Left cardiac atrium (tissue), 4 donors: Measurements from ENCODE around the gene MYO1H. TPM values are rescaled to one million over a fixed set of nuclear protein-coding genes. Genes with fewer than 3 reads are reported as not detected.
"Not testable (repeated sequence)": the region's sequence is repeated elsewhere in the genome, so short reads cannot be mapped to it uniquely, and the experiment has no call there.

Source experiments
- ATAC-seq, 2 donors: fragments of 200-7000 bp; cut with Tn5 transposase; one replicate each; pipeline ENCODE4 v1.9.1; 2020; ENCODE audit warnings: mild to moderate bottlenecking in 2 of 2, moderate library complexity in 2 of 2
- DNase-seq: peaks from one replicate; pipeline ENCODE4 v3.0.0-alpha.2; 2020
- intact Hi-C, 2 donors: fragments of 100-400 bp; cut with DNase I; formaldehyde crosslinking; loops; one replicate each; pipeline versions ENCODE4 v1.14.1 to v1.15.1; 2022 to 2023
- long read RNA-seq: library from polyadenylated mRNA; unstranded; transcript quantifications from one replicate; pipeline ENCODE4 v2.0.0, GENCODE V29; 2021
- total RNA-seq, 2 donors: library from RNA; stranded (reverse); fragmentation: NEBNext Ultra II Directional; extraction: Animal tissue kit (Norgen Biotek cat#: 25700); gene quantifications; one replicate each; pipeline ENCODE4 v1.2.1, GENCODE V29; 2021
- donor health status: DM: no; HTN: yes; CAD: no.
- donor health status: DM: no; HTN: yes; CAD: no; lungs with severe emphysema.
- donor health status: DM: yes; HTN: yes; CAD: no.
- donor health status: Dilated cardiomyopathy.

Gene MYO1H, protein sequence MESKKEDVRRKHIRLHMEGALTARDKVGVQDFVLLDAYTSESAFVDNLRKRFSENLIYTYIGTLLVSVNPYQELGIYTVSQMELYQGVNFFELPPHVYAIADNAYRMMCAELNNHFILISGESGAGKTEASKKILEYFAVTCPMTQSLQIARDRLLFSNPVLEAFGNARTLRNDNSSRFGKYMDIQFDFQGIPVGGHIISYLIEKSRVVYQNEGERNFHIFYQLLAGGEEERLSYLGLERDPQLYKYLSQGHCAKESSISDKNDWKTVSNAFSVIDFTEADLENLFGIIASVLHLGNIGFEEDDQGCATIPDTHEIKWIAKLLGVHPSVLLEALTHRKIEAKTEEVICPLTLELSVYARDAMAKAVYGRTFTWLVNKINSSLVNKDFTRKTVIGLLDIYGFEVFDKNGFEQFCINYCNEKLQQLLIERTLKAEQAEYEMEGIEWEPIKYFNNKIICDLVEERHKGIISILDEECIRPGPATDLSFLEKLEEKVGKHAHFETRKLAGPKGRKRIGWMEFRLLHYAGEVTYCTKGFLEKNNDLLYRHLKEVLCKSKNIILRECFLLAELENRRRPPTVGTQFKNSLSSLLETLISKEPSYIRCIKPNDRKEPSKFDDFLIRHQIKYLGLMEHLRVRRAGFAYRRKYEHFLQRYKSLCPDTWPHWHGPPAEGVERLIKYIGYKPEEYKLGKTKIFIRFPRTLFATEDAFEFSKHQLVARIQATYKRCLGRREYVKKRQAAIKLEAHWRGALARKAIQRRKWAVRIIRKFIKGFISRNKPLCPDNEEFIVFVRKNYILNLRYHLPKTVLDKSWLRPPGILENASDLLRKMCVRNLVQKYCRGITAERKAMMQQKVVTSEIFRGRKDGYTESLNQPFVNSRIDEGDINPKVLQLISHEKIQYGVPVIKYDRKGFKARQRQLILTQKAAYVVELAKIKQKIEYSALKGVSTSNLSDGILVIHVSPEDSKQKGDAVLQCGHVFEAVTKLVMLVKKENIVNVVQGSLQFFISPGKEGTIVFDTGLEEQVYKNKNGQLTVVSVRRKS
- total RNA-seq, result 1 to 10 TPM in 1 of 2 donors, under 1 TPM in 1; 0.91 to 2.0 TPM
- long read RNA-seq, partial matches to known transcripts, result 0 of 2 reads
- long read RNA-seq, other reads (novel, unspliced or antisense), result 2 of 2 reads

DNA sequence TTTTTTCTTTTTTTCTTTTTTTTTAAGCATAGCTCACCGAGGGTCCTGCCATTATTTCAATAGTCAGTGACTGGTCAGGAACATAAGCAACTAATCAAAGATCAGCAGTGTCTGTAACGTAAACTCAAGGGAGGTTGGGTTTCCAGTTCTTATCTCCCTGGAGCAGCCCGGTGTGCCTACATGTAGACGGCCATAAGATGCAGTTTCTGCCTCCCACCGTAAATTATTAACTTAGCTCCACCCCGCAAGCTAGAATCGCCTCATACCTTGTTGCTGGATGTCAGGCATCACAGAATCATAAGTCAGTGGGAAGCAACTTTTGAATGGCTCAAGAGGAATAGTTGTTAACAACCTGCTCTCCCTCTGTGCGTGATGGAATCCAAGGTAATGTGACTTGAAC lies at the start of gene MYO1H:
MYO1H (plus strand) TSS at position 312 of the 400 bp plus-strand sequence; CDS start at position 373, 61 bp downstream.
- ATAC-seq (no peak), DNase-seq (no peak)
- intact Hi-C loops, result no loop called here

DNA sequence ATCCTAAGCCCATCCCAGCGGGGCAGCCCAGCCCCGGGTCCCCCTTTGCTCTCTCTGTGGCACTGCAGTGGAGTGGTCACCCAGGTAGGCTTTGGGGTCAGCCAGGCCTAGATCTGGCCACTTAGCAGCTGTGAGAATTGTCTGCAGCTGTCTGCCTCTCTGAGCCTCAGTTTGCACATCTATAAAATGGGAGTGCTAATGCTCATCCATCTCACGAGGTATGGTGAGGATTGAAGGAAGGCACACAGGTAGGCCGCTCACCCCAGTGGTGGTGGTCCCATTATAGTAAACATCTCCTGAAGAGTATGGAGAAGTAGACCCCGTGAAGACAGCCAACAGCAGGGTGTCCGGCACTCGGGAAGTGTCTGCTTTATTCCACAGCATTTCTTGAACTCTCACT lies 47.9 kb upstream of the MYO1H start:
- no peak for DNase-seq
- no peak for ATAC-seq
- intact Hi-C loops, result no loop called here

DNA sequence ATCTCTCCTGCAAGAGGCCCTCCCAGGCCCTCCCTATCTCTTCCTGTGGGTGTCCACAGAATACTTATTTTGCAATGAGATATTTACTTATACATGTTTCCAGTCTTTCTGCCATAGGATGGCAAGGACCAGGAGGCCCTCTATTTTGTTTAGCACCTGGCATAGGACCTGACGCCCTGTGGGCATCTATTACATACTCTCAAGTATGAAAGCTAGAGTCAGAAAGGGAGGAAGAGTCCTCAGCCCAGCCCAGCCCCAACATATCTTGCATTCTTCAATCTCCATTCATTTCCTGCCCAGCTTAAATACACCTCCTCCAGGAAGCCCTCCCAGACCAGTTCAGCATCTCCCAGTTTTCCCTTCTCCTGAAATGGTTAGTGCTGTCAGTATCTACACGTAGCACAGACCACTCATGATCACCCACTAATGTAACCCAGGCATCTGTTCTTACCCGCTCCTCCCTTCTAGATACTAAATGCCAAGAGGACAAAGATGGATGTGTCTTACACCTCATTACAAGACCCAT lies 46.0 kb upstream of the MYO1H start:
- ATAC-seq, result no peak
- no peak for DNase-seq
- intact Hi-C loops, result no loop called here

DNA sequence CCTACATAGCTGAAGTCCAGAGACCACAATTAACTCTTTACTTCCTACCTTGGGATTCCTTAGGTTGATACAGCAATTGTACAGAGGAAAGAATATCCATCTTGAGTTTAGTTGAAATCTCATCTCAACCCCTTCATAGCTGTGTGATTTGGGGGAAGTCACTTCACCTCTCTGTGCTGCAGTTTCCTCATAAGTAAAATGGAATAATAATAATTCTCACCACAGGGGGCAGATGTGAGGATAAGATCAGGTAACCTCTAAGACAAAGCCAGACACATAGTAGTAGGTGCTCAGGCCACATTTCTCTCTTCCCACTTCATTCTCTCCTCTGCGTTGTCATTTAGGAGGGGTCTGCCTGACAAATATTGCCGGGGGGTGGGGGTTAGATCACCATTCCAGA lies 45.3 kb upstream of the MYO1H start:
- no peak for ATAC-seq
- DNase-seq, result no peak
- intact Hi-C loops, result no loop called here

DNA sequence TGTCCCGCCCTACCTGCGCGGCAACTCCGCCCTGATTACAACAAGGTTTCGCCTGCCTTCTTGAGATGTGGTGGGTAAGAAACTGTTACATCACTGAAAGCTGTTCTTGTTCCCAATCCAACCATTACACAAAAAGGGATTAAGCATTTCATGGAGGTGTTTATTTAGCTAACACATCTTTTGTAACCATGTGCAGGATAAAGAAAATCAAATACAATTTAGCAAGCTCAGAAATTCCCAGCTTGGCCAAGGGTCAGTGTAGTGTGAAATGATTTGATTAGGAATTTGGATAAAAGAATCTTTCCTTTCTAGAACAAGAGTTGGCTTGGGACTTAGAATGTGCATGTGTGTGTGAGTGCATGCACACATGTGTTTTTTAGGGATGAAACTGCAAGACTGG lies 44.9 kb upstream of the MYO1H start:
- DNase-seq (no peak), ATAC-seq (no peak)
- intact Hi-C loops, result no loop called here

DNA sequence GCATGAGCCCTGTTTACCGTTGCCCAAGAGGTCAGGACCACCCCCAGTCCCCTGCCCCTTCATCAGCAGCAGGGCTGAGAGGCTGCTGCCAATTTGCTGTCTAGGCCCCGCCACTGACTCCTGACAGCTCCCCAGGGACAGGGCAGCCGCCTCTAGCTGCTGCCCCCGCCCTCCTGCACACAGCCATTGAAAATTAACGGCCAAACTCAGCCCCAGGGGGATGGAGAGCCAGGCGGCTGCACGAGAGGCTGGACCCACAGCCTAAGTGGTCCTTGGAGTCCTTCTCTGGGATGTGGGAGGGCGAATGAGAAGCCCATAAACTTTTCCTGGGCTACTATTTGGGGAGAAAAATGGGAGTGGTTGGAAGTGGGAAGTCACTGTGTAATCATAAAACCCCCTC lies 43.2 kb upstream of the MYO1H start:
- intact Hi-C loops, result no loop called here
- ATAC-seq, result no peak
- no peak for DNase-seq

DNA sequence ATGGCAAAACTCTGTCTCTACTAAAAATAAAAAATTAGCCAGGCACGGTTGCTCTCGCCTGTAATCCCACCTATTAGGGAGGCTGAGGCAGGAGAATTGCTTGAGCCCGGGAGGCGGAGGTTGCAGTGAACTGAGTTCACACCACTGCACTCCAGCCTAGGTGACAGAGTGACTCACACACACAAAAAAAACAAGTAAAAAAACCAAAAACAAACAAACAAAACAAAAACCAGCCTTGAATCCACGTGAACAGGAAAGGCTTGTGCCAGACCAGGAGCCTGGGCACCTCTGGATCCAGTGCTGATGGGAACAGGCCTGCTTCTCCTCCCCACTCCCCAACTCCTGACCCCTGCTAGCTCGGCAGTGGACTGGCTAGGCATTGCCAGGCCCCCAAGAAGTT lies 42.2 kb upstream of the MYO1H start:
- no peak for DNase-seq
- ATAC-seq, result no peak
- intact Hi-C loops, result no loop called here

DNA sequence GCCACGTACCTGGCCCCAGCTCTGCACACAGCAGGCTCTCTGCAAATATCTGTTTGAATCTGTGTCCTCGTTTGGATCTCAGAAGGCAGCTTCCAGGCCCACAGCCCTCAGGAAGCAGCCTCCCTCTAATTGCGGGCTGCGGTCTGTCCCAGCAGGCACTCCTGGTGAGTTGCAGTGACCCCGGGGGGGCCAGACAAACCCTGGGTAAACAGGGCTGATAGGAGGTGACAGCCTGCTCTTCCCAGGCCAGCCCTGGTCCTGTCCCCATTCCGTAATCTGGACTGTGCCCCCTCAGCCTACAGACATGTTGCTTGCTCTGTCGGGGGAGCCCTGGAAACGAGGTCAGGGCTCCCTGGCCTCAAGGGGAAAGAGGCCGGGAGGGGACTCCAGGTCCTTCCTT lies 40.6 kb upstream of the MYO1H start:
- intact Hi-C loops, result no loop called here

DNA sequence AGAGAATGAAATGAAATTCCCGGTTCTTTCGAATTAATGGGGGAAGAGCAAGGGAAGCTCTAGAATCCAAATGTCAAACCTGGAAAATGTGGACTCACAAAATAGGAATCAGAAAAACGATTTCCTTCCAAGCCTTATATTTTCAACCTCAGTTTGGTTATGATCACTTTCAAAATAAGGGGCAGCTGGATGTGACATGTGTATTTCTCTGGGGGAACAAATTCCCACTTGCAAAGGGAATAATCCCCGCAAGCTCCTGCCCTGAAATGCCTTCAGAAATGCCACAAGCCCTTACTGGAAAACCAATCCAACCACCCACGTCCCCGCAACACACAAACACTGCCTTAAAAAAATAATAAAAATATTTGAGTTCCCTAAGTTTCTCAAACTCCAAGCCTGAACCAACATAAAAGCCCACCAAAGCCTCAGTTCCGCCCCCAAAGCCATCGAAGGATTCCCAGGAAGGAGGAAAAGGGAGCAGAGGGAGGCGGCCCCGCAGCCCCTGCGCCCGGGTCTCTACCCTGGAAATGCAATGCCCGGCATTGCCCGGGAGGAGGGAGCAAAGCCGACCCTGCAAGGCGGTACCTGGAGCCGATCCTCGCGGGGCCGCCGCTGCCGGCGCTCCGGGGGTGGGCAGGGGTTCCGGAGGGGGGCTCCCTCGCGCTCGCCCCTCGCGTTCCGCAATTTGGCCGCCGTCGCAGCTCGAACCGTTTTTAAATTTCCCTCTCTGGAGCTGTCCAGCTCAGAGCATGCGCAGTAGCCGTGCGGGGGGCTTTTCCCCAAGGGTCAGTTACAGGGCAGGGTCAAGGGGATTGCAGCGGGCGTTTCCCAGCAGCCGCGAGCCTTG lies 38.9 kb upstream of the MYO1H start, which contains the start of gene FOXN4:
FOXN4 (minus strand) TSS at position 751 of the 847 bp plus-strand sequence. CDS start 963 bp downstream, outside the sequence.
- intact Hi-C loops, result no loop called here
- no peak for ATAC-seq
- no peak for DNase-seq

More for the DNA sequence above, 40.6 kb upstream of the MYO1H start:
- no peak for ATAC-seq
- no peak for DNase-seq

DNA sequence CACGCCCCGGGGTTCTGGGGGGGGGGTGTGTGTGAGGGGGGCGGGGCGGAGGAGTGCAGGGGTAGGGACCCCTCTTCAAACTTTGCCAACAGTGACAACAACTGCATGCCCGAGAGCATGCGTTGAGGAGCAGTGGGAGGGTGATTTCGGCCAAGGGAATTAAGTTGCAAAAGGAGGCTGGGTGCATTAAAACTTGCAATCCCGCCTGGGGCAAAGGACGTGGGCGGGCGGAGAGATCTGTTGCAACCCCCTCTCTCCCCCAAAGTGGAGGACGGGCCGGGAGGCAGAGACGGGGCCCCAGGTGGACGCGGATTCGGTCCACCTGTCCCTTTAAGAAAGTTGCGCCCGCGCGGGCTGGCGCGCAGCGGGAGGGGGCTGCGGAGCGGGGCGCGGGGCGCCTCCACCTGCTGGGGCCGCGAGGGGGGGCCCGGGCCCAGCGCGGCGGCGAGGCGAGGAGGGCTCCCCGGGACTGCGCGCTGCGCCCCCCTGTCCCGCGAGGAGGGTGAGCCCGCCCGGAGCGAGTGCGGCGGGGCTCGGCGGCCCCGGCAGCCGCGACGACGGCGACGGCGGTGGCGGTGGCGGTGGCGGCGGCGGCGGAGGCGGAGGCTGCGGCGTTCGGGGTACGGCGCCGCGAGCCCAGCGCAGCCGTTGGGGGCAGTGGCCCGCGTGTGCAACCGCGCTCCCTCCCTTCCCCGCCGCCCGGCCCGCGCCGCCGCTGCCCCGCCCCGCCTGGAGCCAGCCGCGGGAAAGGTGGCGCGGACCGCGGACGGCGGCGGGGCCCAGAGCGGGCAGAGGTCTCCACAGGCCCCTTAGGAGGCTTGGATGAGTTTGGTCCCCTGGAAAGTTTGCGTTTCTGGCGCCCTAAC lies 38.1 kb upstream of the MYO1H start:
- DNase-seq (no peak), ATAC-seq (peak; percentile 46 to 68)
- intact Hi-C loops, result no loop called here

DNA sequence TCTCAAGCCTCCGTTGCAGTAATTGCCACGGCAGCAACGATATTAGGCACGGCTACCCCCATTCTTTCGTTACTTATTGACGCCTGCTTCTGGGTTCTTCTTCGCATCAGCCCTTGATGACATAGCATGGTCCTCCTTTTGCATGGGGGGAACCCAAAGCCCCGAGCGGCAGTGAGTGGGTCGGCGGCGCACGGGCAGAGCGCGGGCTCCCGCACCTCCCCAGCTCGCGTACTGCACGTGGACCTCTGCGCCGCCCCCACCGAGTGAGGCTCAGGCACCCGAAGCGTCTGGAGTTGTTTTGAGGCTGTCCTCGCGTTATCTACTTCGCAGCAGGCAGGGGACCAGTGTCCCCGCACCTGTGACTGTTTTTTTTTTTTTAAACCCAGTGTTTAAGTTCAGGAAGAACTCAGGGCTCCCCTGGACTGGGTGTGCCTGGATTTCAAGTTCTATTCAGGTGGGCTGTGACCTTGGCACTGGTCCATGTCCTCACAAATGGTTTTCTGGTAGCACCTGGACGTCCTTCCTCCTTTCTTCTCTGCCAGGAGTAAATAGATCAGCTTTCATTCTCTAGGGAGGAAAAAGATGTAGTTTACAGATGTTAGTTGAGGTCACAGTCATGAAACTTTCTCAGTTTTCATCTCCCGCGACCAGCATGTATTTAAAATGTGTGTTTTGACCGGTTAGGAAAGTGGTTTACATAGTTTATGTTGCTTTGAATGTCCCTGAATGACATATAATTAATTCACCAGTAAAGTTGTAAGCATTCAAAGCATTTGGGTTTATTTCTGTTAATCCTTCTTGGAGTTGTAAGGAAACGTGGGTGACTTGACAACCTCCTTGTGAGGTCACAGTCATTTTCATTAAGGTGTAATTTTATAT lies 37.2 kb upstream of the MYO1H start:
- ATAC-seq (peak in 1 of 2 donors; percentile 38), DNase-seq (no peak)
- intact Hi-C loops, result no loop called here

DNA sequence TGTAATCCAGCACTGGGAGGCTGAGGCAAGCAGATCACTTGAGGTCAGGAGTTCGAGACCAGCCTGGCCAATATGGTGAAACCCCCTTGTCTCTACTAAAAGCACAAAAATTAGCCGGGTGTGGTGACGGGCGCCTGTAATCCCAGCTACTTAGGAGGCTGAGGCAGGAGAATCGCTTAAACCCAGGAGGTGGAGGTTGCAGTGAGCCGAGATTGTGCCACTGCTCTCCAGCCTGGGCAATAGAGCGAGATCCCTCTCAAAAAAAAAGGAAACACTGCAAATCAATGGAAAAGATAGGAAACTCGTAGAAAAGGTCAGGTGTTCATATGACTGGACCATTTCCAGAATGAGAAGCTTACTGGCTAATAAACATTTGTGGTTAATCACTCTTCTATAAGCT lies 26.4 kb upstream of the MYO1H start:
- intact Hi-C loops, DNase-seq, ATAC-seq: not testable (repeated sequence)

DNA sequence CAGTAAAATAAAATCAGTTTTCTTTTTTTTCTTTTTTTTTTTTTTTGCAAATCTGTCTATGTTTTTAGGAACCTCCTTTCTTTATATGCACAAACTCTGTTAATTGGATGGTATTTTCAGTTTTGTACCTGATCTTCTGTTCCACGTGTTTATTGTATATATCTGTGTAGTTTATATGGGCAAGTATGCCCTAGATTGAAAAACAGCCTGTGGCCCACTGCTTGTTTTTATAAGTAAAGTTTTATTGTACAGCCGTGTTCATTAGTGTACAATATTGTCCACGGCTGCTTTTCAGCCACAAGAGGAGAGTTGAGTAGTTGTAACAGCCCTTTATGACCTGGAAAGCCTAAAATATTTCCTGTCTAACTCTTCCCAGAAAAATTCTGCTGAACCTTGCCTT lies 18.7 kb upstream of the MYO1H start:
- ATAC-seq, result no peak
- no peak for DNase-seq
- intact Hi-C loops, result no loop called here

DNA sequence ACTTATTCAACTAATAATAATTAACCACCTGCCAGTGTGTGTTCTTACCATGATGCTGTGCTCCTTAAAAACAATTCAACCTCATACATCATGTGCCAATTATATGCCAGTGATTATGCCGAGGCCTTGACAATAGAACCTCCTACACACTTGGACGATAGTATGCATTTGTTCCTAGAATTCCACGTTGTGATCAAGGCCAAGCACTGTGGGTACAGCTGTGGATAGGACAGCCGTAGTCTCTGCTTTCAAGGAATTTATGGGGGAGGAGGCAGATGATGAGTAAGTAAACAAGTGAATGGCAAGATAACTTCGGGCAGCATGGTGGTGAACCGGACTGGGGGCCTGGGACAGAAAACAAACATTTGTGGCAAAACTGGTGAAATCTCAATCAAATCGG lies 18.0 kb upstream of the MYO1H start:
- DNase-seq (no peak), ATAC-seq (no peak)
- intact Hi-C loops, result no loop called here

DNA sequence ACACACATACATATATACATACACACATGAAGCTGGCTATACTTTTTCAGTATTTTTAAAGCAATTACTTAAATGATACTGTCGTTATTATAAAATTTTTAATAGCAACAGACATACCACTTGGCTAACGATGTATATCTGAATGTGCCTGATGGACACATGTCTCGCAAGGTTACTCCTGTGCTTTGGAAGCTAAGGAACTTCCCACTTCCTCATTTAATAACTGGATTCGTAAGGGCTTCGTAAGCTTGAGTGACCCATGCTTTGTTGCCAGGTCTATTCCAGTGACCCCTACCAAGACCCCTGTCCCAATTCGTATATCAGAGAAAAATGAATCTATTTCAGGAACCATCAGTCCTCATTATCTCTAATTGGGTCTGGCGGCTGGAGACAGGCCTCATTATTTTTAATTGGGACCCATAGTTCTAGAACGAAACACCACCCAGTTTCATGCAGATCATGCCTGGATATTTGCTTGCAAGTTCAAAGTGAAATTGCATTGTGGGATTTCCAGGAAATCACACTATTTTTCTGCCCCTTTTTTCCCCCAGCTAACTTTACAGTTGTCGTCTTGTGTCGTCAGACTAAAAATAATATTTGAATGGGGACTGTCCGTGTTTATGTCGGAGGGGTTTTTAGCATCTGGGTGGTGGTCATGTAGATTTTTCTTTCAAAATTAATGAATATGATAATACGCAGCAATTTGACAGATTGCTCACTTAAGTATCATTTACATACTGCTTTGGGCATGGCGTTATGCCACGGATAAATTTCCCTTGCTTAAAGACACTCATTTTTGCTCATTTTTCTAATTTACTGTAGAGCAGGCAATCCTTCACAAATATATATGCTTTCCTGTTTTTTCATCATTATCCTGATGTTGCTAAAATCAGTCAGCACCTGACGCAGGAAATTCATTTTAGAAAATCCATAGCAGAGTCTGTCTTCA lies 17.1 kb upstream of the MYO1H start:
- DNase-seq (no peak), ATAC-seq (no peak)
- intact Hi-C loops, result no loop called here
